H1 (cell line): ENCODE measurements around the gene ZBTB7A. TPM values are rescaled to one million over a fixed set of nuclear protein-coding genes. Genes with fewer than 3 reads are reported as not detected.
A peak's percentile ranks its signal among the peaks of the same experiment; 100 is the strongest.

Experiments used
- CTCF ChIA-PET: fragments of 300-600 bp; sonication (Branson Sonifier 250); formaldehyde crosslinking; loops from one replicate; lab custom pipeline; 2021; ENCODE audit not compliant: partially characterized antibody; lab: Charles Lee
- POLR2A ChIA-PET: fragments of 300-600 bp; sonication (Branson Sonifier 250); formaldehyde crosslinking; loops from one replicate; lab custom pipeline; 2021; ENCODE audit warnings: inconsistent platforms; ENCODE audit not compliant: partially characterized antibody; lab: Charles Lee
- DNase-seq, 2 experiments: peaks; one replicate each; pipeline versions ENCODE4 v3.0.0 to v3.0.0-alpha.2; 2010 to 2022; ENCODE audit warnings: low spot score in 2 of 2, low read depth in 1 of 2, mixed read lengths in 1 of 2
- FAIRE-seq: peaks from 2 replicates; lab custom pipeline; 2011; peaks lifted over from hg19 to GRCh38; lab: Jason Lieb, UNC
- H2AFZ ChIP-seq: 2 replicates; pipeline ENCODE4 v1.8.1; 2012; ENCODE audit warnings: low read length, inconsistent platforms
- H2AK5ac ChIP-seq: 2 replicates; pipeline ENCODE4 v1.6.1; 2013; ENCODE audit warnings: low read depth, low read length
- H2BK120ac ChIP-seq: replicated peaks from 2 replicates; pipeline ENCODE3; 2013; ENCODE audit warnings: low read depth, low read length, inconsistent platforms
- H2BK12ac ChIP-seq: 2 replicates; pipeline ENCODE4 v1.6.1; 2013; ENCODE audit warnings: low read depth, low read length
- H2BK15ac ChIP-seq: 2 replicates; pipeline ENCODE4 v1.6.1; 2013; ENCODE audit warnings: low read length
- H2BK20ac ChIP-seq: 2 replicates; pipeline ENCODE4 v1.6.1; 2013; ENCODE audit warnings: low read length
- H2BK5ac ChIP-seq: 2 replicates; pipeline ENCODE4 v1.6.1; 2013; ENCODE audit warnings: low read depth, low read length
- H3K14ac ChIP-seq: 2 replicates; pipeline ENCODE4 v1.6.1; 2013; ENCODE audit warnings: inconsistent platforms; ENCODE audit not compliant: insufficient read length
- H3K18ac ChIP-seq: 2 replicates; pipeline ENCODE4 v1.6.1; 2013; ENCODE audit warnings: low read length; ENCODE audit errors: extremely low read depth
- H3K23ac ChIP-seq: 2 replicates; pipeline ENCODE4 v1.6.1; 2013; ENCODE audit warnings: inconsistent platforms; ENCODE audit not compliant: insufficient read length
- H3K23me2 ChIP-seq: 2 replicates; pipeline ENCODE4 v1.6.1; 2013; ENCODE audit warnings: low read depth, low read length
- H3K27ac ChIP-seq: 2 replicates; pipeline ENCODE4 v1.6.1; 2011; ENCODE audit warnings: low read depth, low read length, inconsistent platforms
- H3K27me3 ChIP-seq, 4 experiments: replicated peaks in 1 of 4; 1 replicate in 1 of 4; 2 replicates in 3 of 4; pipeline versions ENCODE4 v1.6.1 to v1.8.1; 2011 to 2013; ENCODE audit warnings: low read length in 3 of 4, mild to moderate bottlenecking in 3 of 4, inconsistent platforms in 2 of 4, mixed read lengths in 2 of 4, moderate library complexity in 1 of 4; ENCODE audit not compliant: control insufficient read depth in 3 of 4, insufficient read depth in 3 of 4; ENCODE audit errors: extremely low read depth in 1 of 4
- H3K36me3 ChIP-seq, 4 experiments: 2 replicates each; pipeline versions ENCODE4 v1.6.1 to v1.8.1; 2011 to 2013; ENCODE audit warnings: mild to moderate bottlenecking in 4 of 4, low read length in 3 of 4, moderate library complexity in 2 of 4, control low read depth in 1 of 4, inconsistent platforms in 1 of 4; ENCODE audit not compliant: insufficient read depth in 4 of 4, control insufficient read depth in 2 of 4
- H3K4ac ChIP-seq: replicated peaks from 2 replicates; pipeline ENCODE3; 2013; ENCODE audit warnings: low read length, low read depth, mixed read lengths, inconsistent platforms; ENCODE audit not compliant: insufficient read length
- H3K4me1 ChIP-seq, 4 experiments: replicated peaks in 1 of 4; 1 replicate in 1 of 4; 2 replicates in 3 of 4; pipeline versions ENCODE4 v1.6.1 to v1.8.1; 2011 to 2013; ENCODE audit warnings: low read length in 3 of 4, inconsistent platforms in 2 of 4, mixed read lengths in 1 of 4; ENCODE audit not compliant: insufficient read depth in 4 of 4, control insufficient read depth in 3 of 4
- H3K4me2 ChIP-seq, 2 experiments: 2 replicates each; pipeline versions ENCODE4 v1.6.1 to v1.8.1; 2011 to 2013; ENCODE audit warnings: low read depth in 2 of 2, low read length in 2 of 2, control low read depth in 1 of 2, inconsistent platforms in 1 of 2, mild to moderate bottlenecking in 1 of 2; ENCODE audit not compliant: insufficient read depth in 1 of 2
- H3K4me3 ChIP-seq, 4 experiments: fragments of 200-600, 300-600 bp in 1 of 4; sonication (generic), shearing (Covaris generic), sonication (Bioruptor Twin) in 1 of 4; 2 replicates each; pipeline versions ENCODE4 v1.5.1 to v1.8.1; 2011 to 2016; ENCODE audit warnings: low read length in 4 of 4, low read depth in 3 of 4, control low read depth in 2 of 4, inconsistent platforms in 2 of 4, mild to moderate bottlenecking in 2 of 4, mixed read lengths in 1 of 4, moderate library complexity in 1 of 4; ENCODE audit not compliant: insufficient read depth in 2 of 4; ENCODE audit errors: extremely low read depth in 1 of 4
- H3K56ac ChIP-seq: replicated peaks from 2 replicates; pipeline ENCODE3; 2013; ENCODE audit warnings: low read depth, mild to moderate bottlenecking, mixed read lengths, low read length, inconsistent platforms; ENCODE audit not compliant: insufficient read length
- H3K79me1 ChIP-seq: 2 replicates; pipeline ENCODE4 v1.6.1; 2013; ENCODE audit warnings: low read depth, low read length, control low read depth
- H3K79me2 ChIP-seq, 2 experiments: 2 replicates each; pipeline versions ENCODE4 v1.6.1 to v1.8.1; 2012 to 2013; ENCODE audit warnings: low read length in 2 of 2, mild to moderate bottlenecking in 2 of 2, inconsistent platforms in 1 of 2; ENCODE audit not compliant: insufficient read depth in 2 of 2, control insufficient read depth in 1 of 2
- H3K9ac ChIP-seq, 4 experiments: replicated peaks in 1 of 4; 1 replicate in 1 of 4; 2 replicates in 3 of 4; pipeline versions ENCODE4 v1.6.1 to v1.8.1; 2011 to 2013; ENCODE audit warnings: low read depth in 3 of 4, low read length in 3 of 4, control low read depth in 2 of 4, mild to moderate bottlenecking in 2 of 4, moderate library complexity in 2 of 4, inconsistent platforms in 1 of 4; ENCODE audit errors: extremely low read depth in 1 of 4
- H3K9me3 ChIP-seq, 2 experiments: 2 replicates each; pipeline versions ENCODE4 v1.6.1 to v1.8.1; 2012 to 2013; ENCODE audit warnings: mild to moderate bottlenecking in 2 of 2, moderate library complexity in 2 of 2, control low read depth in 1 of 2, inconsistent platforms in 1 of 2, low read depth in 1 of 2, low read length in 1 of 2, mixed read lengths in 1 of 2; ENCODE audit not compliant: insufficient read depth in 2 of 2
- H4K20me1 ChIP-seq, 2 experiments: replicated peaks in 1 of 2; 2 replicates each; pipeline versions ENCODE3 to v1.8.1; 2011 to 2013; ENCODE audit warnings: inconsistent platforms in 2 of 2, low read length in 2 of 2, mild to moderate bottlenecking in 1 of 2; ENCODE audit not compliant: insufficient read depth in 2 of 2, control insufficient read depth in 1 of 2
- H4K5ac ChIP-seq: 2 replicates; pipeline ENCODE4 v1.6.1; 2013; ENCODE audit warnings: low read length, low read depth, mixed read lengths, inconsistent platforms; ENCODE audit not compliant: insufficient read length
- H4K8ac ChIP-seq: 2 replicates; pipeline ENCODE4 v1.8.0; 2013; ENCODE audit warnings: mild to moderate bottlenecking, moderate library complexity, low read length, inconsistent platforms; ENCODE audit not compliant: insufficient read depth; ENCODE audit errors: extremely low read depth
- H4K91ac ChIP-seq: replicated peaks from 2 replicates; pipeline ENCODE3; 2013; ENCODE audit warnings: low read length, mixed read lengths, inconsistent platforms; ENCODE audit not compliant: insufficient read length
- BCL11A ChIP-seq, 2 experiments: IDR thresholded peaks; one replicate each; pipeline ENCODE4 v1.6.1; 2011; ENCODE audit warnings: low read depth in 2 of 2, low read length in 2 of 2, mild to moderate bottlenecking in 2 of 2
- CHD1 ChIP-seq: IDR thresholded peaks from 2 replicates; pipeline ENCODE4 v1.6.1; 2012; ENCODE audit warnings: low read depth, low read length, improper control_type of control experiment
- EGR1 ChIP-seq: IDR thresholded peaks from 2 replicates; pipeline ENCODE4 v1.6.1; 2011; ENCODE audit warnings: low read depth, low read length, borderline replicate concordance
- KDM1A ChIP-seq: fragments of 200-600, 300-600 bp; sonication (generic); IDR thresholded peaks from 2 replicates; pipeline ENCODE4 v1.7.1; 2016; ENCODE audit warnings: mild to moderate bottlenecking, low read length, borderline replicate concordance
- MAFK ChIP-seq: IDR thresholded peaks from 2 replicates; pipeline ENCODE4 v1.6.1; 2012; ENCODE audit warnings: low read depth, mild to moderate bottlenecking, improper control_type of control experiment, low read length
- POLR2A ChIP-seq, 2 experiments: IDR thresholded peaks; 1 replicate in 1 of 2; 2 replicates in 1 of 2; pipeline ENCODE4 v1.6.1; 2011; ENCODE audit warnings: low read depth in 2 of 2, low read length in 2 of 2, mild to moderate bottlenecking in 2 of 2; ENCODE audit errors: control extremely low read depth in 1 of 2
- POLR2AphosphoS5 ChIP-seq: IDR thresholded peaks from 2 replicates; pipeline ENCODE4 v1.6.1; 2011; ENCODE audit warnings: low read depth, low read length
- RAD21 ChIP-seq, 2 experiments: IDR thresholded peaks in 1 of 2; conservative IDR thresholded peaks in 1 of 2; 2 replicates each; pipeline ENCODE4 v1.6.1; 2011; ENCODE audit warnings: low read depth in 2 of 2, low read length in 2 of 2, improper control_type of control experiment in 1 of 2, inconsistent platforms in 1 of 2, mild to moderate bottlenecking in 1 of 2, moderate library complexity in 1 of 2
- SRF ChIP-seq: IDR thresholded peaks from 2 replicates; pipeline ENCODE4 v1.6.1; 2011; ENCODE audit warnings: mild to moderate bottlenecking, low read depth, low read length, moderate library complexity
- SUZ12 ChIP-seq: fragments of 200-600 bp; sonication (generic); IDR thresholded peaks from 2 replicates; pipeline ENCODE4 v1.6.1; 2012; ENCODE audit warnings: mild to moderate bottlenecking, inconsistent platforms, low read length, moderate library complexity, mixed read lengths
- TEAD4 ChIP-seq: IDR thresholded peaks from 2 replicates; pipeline ENCODE4 v1.6.1; 2012; ENCODE audit warnings: low read depth, low read length, inconsistent platforms, mixed read lengths
- WGBS, 2 experiments: shearing (Covaris generic) in 1 of 2; methylation state at CpG; one replicate each; pipeline versions ENCODE4 v1.1.6 to v1.1.7; 2013 to 2015; ENCODE audit warnings: low lambda C conversion rate in 2 of 2, mixed read lengths in 2 of 2, inconsistent platforms in 1 of 2, low coverage in 1 of 2, missing lambda C conversion rate in 1 of 2; ENCODE audit not compliant: insufficient replicate concordance in 2 of 2, insufficient coverage in 1 of 2, insufficient read length in 1 of 2; ENCODE audit errors: extremely low coverage in 1 of 2, missing lambda C conversion rate in 1 of 2; 5-methylcytosine and 5-hydroxymethylcytosine counted together
- polyA plus RNA-seq, 7 experiments: library from polyadenylated mRNA; depleted of rRNA in 3 of 7; stranded (reverse) in 5 of 7; unstranded in 2 of 7; fragments of >200 nt in 5 of 7; fragments of 200-250 nt in 2 of 7; gene quantifications; 1 replicate in 5 of 7; 2 replicates in 1 of 7; 4 replicates in 1 of 7; pipeline versions ENCODE4 v1.2.1 to v1.2.3, GENCODE V29; 2011 to 2013; ENCODE audit warnings: missing spikeins in 2 of 7, mixed read lengths in 2 of 7
- total RNA-seq: library from RNA; stranded (reverse); fragmentation: NEBNext Ultra II Directional; extraction: Animal tissue kit (Norgen Biotek cat#: 25700); gene quantifications from 2 replicates; pipeline ENCODE4 v1.2.1, GENCODE V29; 2021
- TF ChIP-seq, protein P1 (sequence below): IDR thresholded peaks from 2 replicates; pipeline ENCODE4 v1.6.1; 2011; ENCODE audit warnings: low read length, improper control_type of control experiment
- TF ChIP-seq, protein P2 (sequence below): IDR thresholded peaks from 2 replicates; pipeline ENCODE4 v1.6.1; 2011; ENCODE audit warnings: low read depth, mild to moderate bottlenecking, low read length; ENCODE audit not compliant: insufficient read depth

ZBTB7A gene
- total and polyA plus RNA-seq, 2 of the 8 experiments (the other 6 are each of a cell fraction or from before 2014, with no cell fraction given), result 5.6 to 17.8 TPM

DNA sequence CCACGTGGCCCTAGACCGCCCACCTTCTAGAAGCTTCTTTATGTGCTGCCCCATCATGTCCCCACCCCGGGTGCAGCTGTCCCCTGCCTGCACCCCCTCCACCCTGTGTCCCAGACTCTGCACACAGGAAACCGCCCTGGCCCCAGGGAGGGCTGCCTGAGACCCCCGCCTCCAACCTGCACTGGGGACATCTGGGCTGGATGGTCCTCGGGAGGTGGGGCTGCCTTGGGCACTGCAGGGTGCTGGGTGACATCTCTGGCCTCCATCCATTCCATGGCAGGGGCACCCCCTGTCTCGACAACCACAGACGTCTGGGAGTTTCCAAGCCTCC is 17.8 kb upstream of the ZBTB7A start:
- ChIA-PET POLR2A (interaction anchor here (1.2 to 1.5 kb wide), 3 partner anchors 14 to 99 kb away, joined by 4 read pairs; partner anchors contain the start of gene EEF2), CTCF (no interaction called here)
- Histone ChIP-seq H4K8ac (peak overlapping the region; percentile 92; the same call in 1 of the 2 replicates), H2BK20ac (no peak overlapping the region), H3K79me2 (no peaks in the 10 kb centered on the region), H3K27ac (no peak overlapping the region), H4K20me1 (no peaks in the 10 kb centered on the region), H2BK5ac (no peak overlapping the region), H2AFZ (no peak overlapping the region), H3K9me3 (no peaks in the 10 kb centered on the region), H4K91ac (no peak overlapping the region), H3K4me2 (no peak overlapping the region), H3K56ac (no peak overlapping the region), H2BK12ac (no peak overlapping the region), H3K14ac (no peak overlapping the region), H2AK5ac (no peak overlapping the region), H2BK120ac (no peak overlapping the region), H3K23ac (no peak overlapping the region), H4K5ac (no peak overlapping the region), H3K23me2 (peaks cover 4% of the 10 kb centered on the region; the same call in 1 of the 2 replicates), H3K9ac (no peak overlapping the region), H3K27me3 (no peaks in the 10 kb centered on the region), H3K36me3 (peaks cover 0 to 2% (median under 1%) of the 10 kb centered on the region in 4 experiments; a peak in 1 of 8 replicates), H3K18ac (no peak overlapping the region; the same call in 1 of the 2 replicates), H3K4me1 (peaks cover 0 to 5% (median 1%) of the 10 kb centered on the region in 4 experiments; a peak in 2 of 7 replicates), H3K4ac (no peak overlapping the region), H3K4me3 (no peak overlapping the region), H3K79me1 (no peaks in the 10 kb centered on the region), H2BK15ac (no peak overlapping the region)
- WGBS, 2 experiments, result 94% methylated on average over 8 of the region's 8 CpGs; no CpG with 5 or more reads in 1 of the 2 experiments
- no peak for FAIRE-seq
- DNase-seq, result no peak
- no peak for TF ChIP-seq KDM1A
- no peak for TF ChIP-seq SRF
- TF ChIP-seq, protein P1, sequence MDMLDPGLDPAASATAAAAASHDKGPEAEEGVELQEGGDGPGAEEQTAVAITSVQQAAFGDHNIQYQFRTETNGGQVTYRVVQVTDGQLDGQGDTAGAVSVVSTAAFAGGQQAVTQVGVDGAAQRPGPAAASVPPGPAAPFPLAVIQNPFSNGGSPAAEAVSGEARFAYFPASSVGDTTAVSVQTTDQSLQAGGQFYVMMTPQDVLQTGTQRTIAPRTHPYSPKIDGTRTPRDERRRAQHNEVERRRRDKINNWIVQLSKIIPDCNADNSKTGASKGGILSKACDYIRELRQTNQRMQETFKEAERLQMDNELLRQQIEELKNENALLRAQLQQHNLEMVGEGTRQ, result no peak
- no peak for TF ChIP-seq BCL11A (IDR thresholded peaks at IDR 0.05; ENCODE audit: low read depth in 2 of 2, low read length in 2 of 2)
- TF ChIP-seq TEAD4, result no peak
- no peak for TF ChIP-seq EGR1
- no peak for TF ChIP-seq RAD21 (IDR thresholded peaks at IDR 0.05 in 1 of 2, conservative IDR thresholded peaks at IDR 0.05 in 1 of 2; ENCODE audit: low read depth in 2 of 2, low read length in 2 of 2)
- no peak for TF ChIP-seq MAFK
- TF ChIP-seq POLR2AphosphoS5, result no peak
- TF ChIP-seq POLR2A (IDR thresholded peaks at IDR 0.05; ENCODE audit: control extremely low read depth in 1 of 2, low read depth in 2 of 2, low read length in 2 of 2), result no peak
- no peak for TF ChIP-seq CHD1
- TF ChIP-seq, protein P2, sequence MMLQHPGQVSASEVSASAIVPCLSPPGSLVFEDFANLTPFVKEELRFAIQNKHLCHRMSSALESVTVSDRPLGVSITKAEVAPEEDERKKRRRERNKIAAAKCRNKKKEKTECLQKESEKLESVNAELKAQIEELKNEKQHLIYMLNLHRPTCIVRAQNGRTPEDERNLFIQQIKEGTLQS, result no peak
- TF ChIP-seq SUZ12, result no peak
